Fibroblast of lung (primary cell): Measurements from ENCODE around the gene DISP3. TPM values are rescaled to one million over a fixed set of nuclear protein-coding genes. Genes with fewer than 3 reads are reported as not detected.

Source experiments
- DNase-seq, 2 donors: peaks; one replicate each; pipeline versions ENCODE4 v3.0.0 to v3.0.0-alpha.2; 2010; ENCODE audit warnings: low read depth in 2 of 2
- H2AFZ ChIP-seq: 2 replicates; pipeline ENCODE4 v1.5.1; 2012; ENCODE audit warnings: low read length, control low read depth, inconsistent platforms
- H3K27ac ChIP-seq: 2 replicates; pipeline ENCODE4 v1.5.1; 2011; ENCODE audit warnings: low read length, control low read depth; ENCODE audit not compliant: insufficient read depth
- H3K27me3 ChIP-seq: 2 replicates; pipeline ENCODE4 v1.5.1; 2011; ENCODE audit warnings: mild to moderate bottlenecking, low read length; ENCODE audit not compliant: control insufficient read depth, insufficient read depth
- H3K36me3 ChIP-seq: 2 replicates; pipeline ENCODE4 v1.5.1; 2011; ENCODE audit warnings: low read length; ENCODE audit not compliant: control insufficient read depth, insufficient read depth
- H3K4me1 ChIP-seq: 2 replicates; pipeline ENCODE4 v1.5.1; 2011; ENCODE audit warnings: low read length; ENCODE audit not compliant: control insufficient read depth, insufficient read depth; ENCODE audit errors: extremely low read depth
- H3K4me2 ChIP-seq: 2 replicates; pipeline ENCODE4 v1.5.1; 2011; ENCODE audit warnings: low read length, control low read depth; ENCODE audit not compliant: insufficient read depth; ENCODE audit errors: extremely low read depth
- H3K4me3 ChIP-seq, 4 experiments: fragments of 200-600 bp in 1 of 4; sonication (generic) in 1 of 4; replicated peaks in 1 of 4; 2 replicates each; pipeline ENCODE4 v1.5.1; 2011 to 2016; ENCODE audit warnings: low read length in 4 of 4, low read depth in 3 of 4, mild to moderate bottlenecking in 3 of 4, control low read depth in 2 of 4, inconsistent platforms in 1 of 4, mixed read lengths in 1 of 4; ENCODE audit not compliant: insufficient read depth in 1 of 4; ENCODE audit errors: control extremely low read depth in 1 of 4
- H3K79me2 ChIP-seq: 2 replicates; pipeline ENCODE4 v1.5.1; 2012; ENCODE audit warnings: mild to moderate bottlenecking, low read length, inconsistent platforms; ENCODE audit not compliant: control insufficient read depth, insufficient read depth
- H3K9ac ChIP-seq: 2 replicates; pipeline ENCODE4 v1.5.1; 2011; ENCODE audit warnings: mild to moderate bottlenecking, low read length, control low read depth; ENCODE audit not compliant: insufficient read depth
- H3K9me3 ChIP-seq: 2 replicates; pipeline ENCODE4 v1.5.1; 2012; ENCODE audit warnings: low read depth, low read length; ENCODE audit not compliant: control insufficient read depth, insufficient read depth
- H4K20me1 ChIP-seq: 2 replicates; pipeline ENCODE4 v1.5.1; 2011; ENCODE audit warnings: low read length; ENCODE audit not compliant: control insufficient read depth, insufficient read depth; ENCODE audit errors: extremely low read depth
- CTCF ChIP-seq, 2 donors: IDR thresholded peaks in 1 of 2; conservative IDR thresholded peaks in 1 of 2; 1 replicate in 1 of 2; 2 replicates in 1 of 2; pipeline ENCODE4 v1.5.1; 2011 to 2012; ENCODE audit warnings: low read length in 2 of 2, control low read depth in 1 of 2, inconsistent platforms in 1 of 2, low read depth in 1 of 2, mild to moderate bottlenecking in 1 of 2
- EZH2 ChIP-seq: IDR thresholded peaks from 2 replicates; pipeline ENCODE4 v1.5.1; 2012; ENCODE audit warnings: low read length, control low read depth, mild to moderate bottlenecking; ENCODE audit errors: missing control alignments
- polyA plus RNA-seq, 2 donors: library from polyadenylated mRNA; depleted of rRNA in 1 of 2; stranded (reverse) in 1 of 2; unstranded in 1 of 2; fragments of >200 nt; gene quantifications; 2 replicates each; pipeline ENCODE4 v1.2.1, GENCODE V29; 2011 to 2012; ENCODE audit warnings: missing spikeins in 1 of 2
- total RNA-seq: library from RNA; depleted of rRNA; stranded (reverse); fragments of >200 nt; gene quantifications from 2 replicates; pipeline ENCODE4 v1.2.1, GENCODE V29; 2014

Gene DISP3
- total and polyA plus RNA-seq, 2 donors (not counting 1 experiment from before 2014, with no cell fraction given): 0.02 TPM; not detected in 1

GRCh38 chr1:11533790-11534787, 55.1 kb downstream of the DISP3 start:
- TF ChIP-seq EZH2 (no peak), CTCF (conservative IDR thresholded peaks at IDR 0.05 in 1 of 2, IDR thresholded peaks at IDR 0.05 in 1 of 2; ENCODE audit: low read depth in 1 of 2, low read length in 2 of 2) (no peak)
- H3K9ac ChIP-seq: no peak overlapping the region
- no peaks in the 10 kb centered on the region for H3K9me3 ChIP-seq
- H3K27ac ChIP-seq: no peak overlapping the region
- H3K4me2 ChIP-seq: no peak overlapping the region
- H2AFZ ChIP-seq: no peak overlapping the region
- H3K36me3 ChIP-seq: no peaks in the 10 kb centered on the region
- no peak for DNase-seq
- no peaks in the 10 kb centered on the region for H3K27me3 ChIP-seq
- no peak overlapping the region for H3K4me3 ChIP-seq
- H4K20me1 ChIP-seq: no peaks in the 10 kb centered on the region
- no peaks in the 10 kb centered on the region for H3K79me2 ChIP-seq
- no peaks in the 10 kb centered on the region for H3K4me1 ChIP-seq

- Histone ChIP-seq H3K27me3 (no peaks in the 10 kb centered on the region), H3K27ac (no peak overlapping the region), H3K9me3 (no peaks in the 10 kb centered on the region), H3K4me3 (no peak overlapping the region), H3K9ac (no peak overlapping the region), H2AFZ (no peak overlapping the region), H3K79me2 (no peaks in the 10 kb centered on the region), H3K36me3 (no peaks in the 10 kb centered on the region), H3K4me2 (no peak overlapping the region), H3K4me1 (no peaks in the 10 kb centered on the region), H4K20me1 (no peaks in the 10 kb centered on the region)
- TF ChIP-seq CTCF (conservative IDR thresholded peaks at IDR 0.05 in 1 of 2, IDR thresholded peaks at IDR 0.05 in 1 of 2; ENCODE audit: low read depth in 1 of 2, low read length in 2 of 2) (no peak), EZH2 (no peak)
- DNase-seq: no peak
Measured at GRCh38 chr1:11534846-11535245, 55.9 kb downstream of the DISP3 start.

GRCh38 chr1:11535316-11535715, 56.4 kb downstream of the DISP3 start:
- H3K4me1 ChIP-seq: no peaks in the 10 kb centered on the region
- no peak overlapping the region for H3K4me3 ChIP-seq
- H3K27me3 ChIP-seq: no peaks in the 10 kb centered on the region
- H3K79me2 ChIP-seq: no peaks in the 10 kb centered on the region
- H3K36me3 ChIP-seq: no peaks in the 10 kb centered on the region
- no peaks in the 10 kb centered on the region for H3K9me3 ChIP-seq
- H3K9ac ChIP-seq: no peak overlapping the region
- no peak overlapping the region for H2AFZ ChIP-seq
- H3K4me2 ChIP-seq: no peak overlapping the region
- no peaks in the 10 kb centered on the region for H4K20me1 ChIP-seq
- no peak for DNase-seq
- no peak for TF ChIP-seq CTCF (conservative IDR thresholded peaks at IDR 0.05 in 1 of 2, IDR thresholded peaks at IDR 0.05 in 1 of 2; ENCODE audit: low read depth in 1 of 2, low read length in 2 of 2)
- TF ChIP-seq EZH2: no peak
- no peak overlapping the region for H3K27ac ChIP-seq
